Tibial nerve (tissue), 4 donors: ENCODE measurements around the gene GPR158.

ENCODE experiments used
- EP300 ChIP-seq, 2 donors: sonication (generic); formaldehyde crosslinking; IDR thresholded peaks; one replicate each; pipeline ENCODE4 v1.6.1; 2017; ENCODE audit warnings: antibody characterized with exemption in 2 of 2, mild to moderate bottlenecking in 1 of 2
- TF ChIP-seq, protein P1 (sequence below), 5 experiments: fragments of 200-600 bp in 3 of 5; fragments of 450-650 bp in 2 of 5; sonication (generic) in 3 of 5; IDR thresholded peaks; one replicate each; pipeline ENCODE4 v1.5.1; 2016 to 2019; ENCODE audit warnings: antibody characterized with exemption in 5 of 5, mild to moderate bottlenecking in 3 of 5, moderate library complexity in 2 of 5

GRCh38 chr10:25209618-25210017 lies 34.8 kb downstream of the GPR158 start:
- TF ChIP-seq EP300 (IDR thresholded peaks at IDR 0.05) = no peak
- TF ChIP-seq, protein P1, sequence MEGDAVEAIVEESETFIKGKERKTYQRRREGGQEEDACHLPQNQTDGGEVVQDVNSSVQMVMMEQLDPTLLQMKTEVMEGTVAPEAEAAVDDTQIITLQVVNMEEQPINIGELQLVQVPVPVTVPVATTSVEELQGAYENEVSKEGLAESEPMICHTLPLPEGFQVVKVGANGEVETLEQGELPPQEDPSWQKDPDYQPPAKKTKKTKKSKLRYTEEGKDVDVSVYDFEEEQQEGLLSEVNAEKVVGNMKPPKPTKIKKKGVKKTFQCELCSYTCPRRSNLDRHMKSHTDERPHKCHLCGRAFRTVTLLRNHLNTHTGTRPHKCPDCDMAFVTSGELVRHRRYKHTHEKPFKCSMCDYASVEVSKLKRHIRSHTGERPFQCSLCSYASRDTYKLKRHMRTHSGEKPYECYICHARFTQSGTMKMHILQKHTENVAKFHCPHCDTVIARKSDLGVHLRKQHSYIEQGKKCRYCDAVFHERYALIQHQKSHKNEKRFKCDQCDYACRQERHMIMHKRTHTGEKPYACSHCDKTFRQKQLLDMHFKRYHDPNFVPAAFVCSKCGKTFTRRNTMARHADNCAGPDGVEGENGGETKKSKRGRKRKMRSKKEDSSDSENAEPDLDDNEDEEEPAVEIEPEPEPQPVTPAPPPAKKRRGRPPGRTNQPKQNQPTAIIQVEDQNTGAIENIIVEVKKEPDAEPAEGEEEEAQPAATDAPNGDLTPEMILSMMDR (IDR thresholded peaks at IDR 0.05) = no peak
